Tibial nerve (tissue), 4 donors: ENCODE results near the gene EN1.

ENCODE experiments used
- EP300 ChIP-seq, 2 donors: sonication (generic); formaldehyde crosslinking; IDR thresholded peaks; one replicate each; pipeline ENCODE4 v1.6.1; 2017; ENCODE audit warnings: antibody characterized with exemption in 2 of 2, mild to moderate bottlenecking in 1 of 2
- POLR2A ChIP-seq, 2 donors: fragments of 450-650 bp; IDR thresholded peaks; one replicate each; pipeline ENCODE4 v1.6.1; 2017; ENCODE audit warnings: antibody characterized with exemption in 2 of 2, mild to moderate bottlenecking in 2 of 2, moderate library complexity in 2 of 2
- TF ChIP-seq, protein P1 (sequence below), 5 experiments: fragments of 200-600 bp in 3 of 5; fragments of 450-650 bp in 2 of 5; sonication (generic) in 3 of 5; IDR thresholded peaks; one replicate each; pipeline ENCODE4 v1.5.1; 2016 to 2019; ENCODE audit warnings: antibody characterized with exemption in 5 of 5, mild to moderate bottlenecking in 3 of 5, moderate library complexity in 2 of 5

DNA sequence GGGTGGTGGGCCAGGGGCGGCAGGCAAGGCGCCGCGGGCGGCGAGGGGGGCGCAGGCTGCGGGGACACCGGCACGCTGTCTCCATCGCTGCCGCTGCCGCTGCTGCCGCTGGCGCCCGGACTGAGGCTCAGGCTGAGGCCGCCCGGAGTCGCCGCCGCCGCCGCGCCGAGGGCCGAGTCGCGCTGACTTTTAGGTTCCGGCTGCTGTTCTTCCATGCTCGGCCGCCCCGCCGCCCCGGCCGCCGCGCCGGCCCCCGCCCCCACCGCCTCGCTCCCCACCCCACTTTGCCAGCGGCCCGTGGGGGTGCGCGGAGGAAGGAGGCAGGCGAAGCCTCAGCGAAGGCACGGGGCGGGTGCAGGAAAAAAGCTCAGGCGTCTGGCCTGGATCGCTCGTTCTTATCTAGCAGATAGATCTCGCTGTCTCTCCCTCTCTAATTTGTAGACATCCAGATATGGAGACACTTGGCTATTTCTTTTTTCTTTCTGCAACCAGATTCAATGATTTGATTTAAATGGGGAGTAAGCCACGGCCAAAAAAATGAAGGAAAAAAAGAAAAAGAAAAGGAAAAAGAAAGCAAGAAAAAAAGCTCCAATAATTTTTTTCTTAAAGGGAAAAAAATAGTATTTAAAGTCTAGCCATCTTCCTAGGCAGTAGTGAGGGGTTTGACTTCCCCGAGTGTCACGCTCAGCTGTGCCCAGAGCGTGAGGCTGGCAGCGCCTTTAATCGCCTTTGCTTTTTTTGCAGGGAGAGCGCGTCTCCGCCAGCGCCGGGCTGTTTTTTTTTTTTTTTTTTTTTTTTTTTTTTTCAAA is at the start of gene EN1:
- TF ChIP-seq, protein P1, sequence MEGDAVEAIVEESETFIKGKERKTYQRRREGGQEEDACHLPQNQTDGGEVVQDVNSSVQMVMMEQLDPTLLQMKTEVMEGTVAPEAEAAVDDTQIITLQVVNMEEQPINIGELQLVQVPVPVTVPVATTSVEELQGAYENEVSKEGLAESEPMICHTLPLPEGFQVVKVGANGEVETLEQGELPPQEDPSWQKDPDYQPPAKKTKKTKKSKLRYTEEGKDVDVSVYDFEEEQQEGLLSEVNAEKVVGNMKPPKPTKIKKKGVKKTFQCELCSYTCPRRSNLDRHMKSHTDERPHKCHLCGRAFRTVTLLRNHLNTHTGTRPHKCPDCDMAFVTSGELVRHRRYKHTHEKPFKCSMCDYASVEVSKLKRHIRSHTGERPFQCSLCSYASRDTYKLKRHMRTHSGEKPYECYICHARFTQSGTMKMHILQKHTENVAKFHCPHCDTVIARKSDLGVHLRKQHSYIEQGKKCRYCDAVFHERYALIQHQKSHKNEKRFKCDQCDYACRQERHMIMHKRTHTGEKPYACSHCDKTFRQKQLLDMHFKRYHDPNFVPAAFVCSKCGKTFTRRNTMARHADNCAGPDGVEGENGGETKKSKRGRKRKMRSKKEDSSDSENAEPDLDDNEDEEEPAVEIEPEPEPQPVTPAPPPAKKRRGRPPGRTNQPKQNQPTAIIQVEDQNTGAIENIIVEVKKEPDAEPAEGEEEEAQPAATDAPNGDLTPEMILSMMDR (IDR thresholded peaks at IDR 0.05) = no peak
- peak in 1 of 2 donors; percentile 19 for TF ChIP-seq EP300 (IDR thresholded peaks at IDR 0.05)
- TF ChIP-seq POLR2A (IDR thresholded peaks at IDR 0.05) = no peak
